Stomach (tissue), 4 donors: ENCODE data around the gene UPP2.

ENCODE experiments used
- POLR2A ChIP-seq, 4 donors: fragments of 450-650 bp; IDR thresholded peaks; one replicate each; pipeline ENCODE4 v1.6.1; 2016; ENCODE audit warnings: antibody characterized with exemption in 4 of 4, control low read depth in 2 of 4, mild to moderate bottlenecking in 1 of 4, moderate library complexity in 1 of 4
- TF ChIP-seq, protein P1 (sequence below), 7 experiments: fragments of 450-650 bp in 4 of 7; fragments of 200-600 bp in 3 of 7; sonication (generic) in 3 of 7; IDR thresholded peaks; one replicate each; pipeline ENCODE4 v1.5.1; 2016 to 2019; ENCODE audit warnings: antibody characterized with exemption in 7 of 7, control low read depth in 2 of 7, mild to moderate bottlenecking in 1 of 7

DNA sequence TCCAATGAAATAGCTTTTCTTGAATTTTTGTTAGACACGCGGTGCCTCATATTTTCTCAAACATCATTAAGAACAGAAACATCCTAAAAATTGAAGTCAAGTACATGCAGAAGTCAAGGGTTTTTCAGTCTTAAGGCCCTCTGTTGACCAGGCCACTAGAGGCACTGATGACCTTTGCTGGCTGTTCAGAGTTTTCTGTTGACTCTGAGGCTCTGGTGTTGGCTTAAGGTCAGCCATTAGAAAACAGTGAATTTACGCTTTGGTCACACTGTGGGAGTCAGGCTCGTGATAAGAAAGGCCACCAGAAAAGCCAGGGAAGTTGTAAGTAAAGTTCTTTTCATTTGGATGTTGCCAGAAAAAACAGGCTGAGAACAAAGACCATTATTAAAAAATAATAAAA, 5.8 kb upstream of the UPP2 start:
- TF ChIP-seq, protein P1, sequence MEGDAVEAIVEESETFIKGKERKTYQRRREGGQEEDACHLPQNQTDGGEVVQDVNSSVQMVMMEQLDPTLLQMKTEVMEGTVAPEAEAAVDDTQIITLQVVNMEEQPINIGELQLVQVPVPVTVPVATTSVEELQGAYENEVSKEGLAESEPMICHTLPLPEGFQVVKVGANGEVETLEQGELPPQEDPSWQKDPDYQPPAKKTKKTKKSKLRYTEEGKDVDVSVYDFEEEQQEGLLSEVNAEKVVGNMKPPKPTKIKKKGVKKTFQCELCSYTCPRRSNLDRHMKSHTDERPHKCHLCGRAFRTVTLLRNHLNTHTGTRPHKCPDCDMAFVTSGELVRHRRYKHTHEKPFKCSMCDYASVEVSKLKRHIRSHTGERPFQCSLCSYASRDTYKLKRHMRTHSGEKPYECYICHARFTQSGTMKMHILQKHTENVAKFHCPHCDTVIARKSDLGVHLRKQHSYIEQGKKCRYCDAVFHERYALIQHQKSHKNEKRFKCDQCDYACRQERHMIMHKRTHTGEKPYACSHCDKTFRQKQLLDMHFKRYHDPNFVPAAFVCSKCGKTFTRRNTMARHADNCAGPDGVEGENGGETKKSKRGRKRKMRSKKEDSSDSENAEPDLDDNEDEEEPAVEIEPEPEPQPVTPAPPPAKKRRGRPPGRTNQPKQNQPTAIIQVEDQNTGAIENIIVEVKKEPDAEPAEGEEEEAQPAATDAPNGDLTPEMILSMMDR (IDR thresholded peaks at IDR 0.05), result no peak
- TF ChIP-seq POLR2A (IDR thresholded peaks at IDR 0.05), result no peak
